H9 (cell line): ENCODE results near the gene PTPRN2. TPM values are rescaled to one million over a fixed set of nuclear protein-coding genes. Genes with fewer than 3 reads are reported as not detected.

Experiments
- DNase-seq: peaks from one replicate; pipeline ENCODE4 v3.0.0-alpha.2; 2017
- H2AFZ ChIP-seq: one replicate; pipeline ENCODE4 v1.6.1; 2013; ENCODE audit warnings: mild to moderate bottlenecking, low read length, control low read depth, moderate library complexity
- H2AK5ac ChIP-seq: 2 replicates; pipeline ENCODE4 v1.6.1; 2013; ENCODE audit warnings: low read length, control low read depth, mixed read lengths; ENCODE audit not compliant: insufficient read length
- H2BK120ac ChIP-seq: one replicate; pipeline ENCODE4 v1.6.1; 2013; ENCODE audit warnings: low read depth, mild to moderate bottlenecking, low read length, control low read depth, inconsistent platforms; ENCODE audit not compliant: poor library complexity, severe bottlenecking
- H2BK12ac ChIP-seq: 2 replicates; pipeline ENCODE4 v1.6.1; 2013; ENCODE audit warnings: low read length, control low read depth, mixed read lengths, low read depth; ENCODE audit not compliant: insufficient read length
- H2BK15ac ChIP-seq: 2 replicates; pipeline ENCODE4 v1.6.1; 2013; ENCODE audit warnings: low read depth, low read length, control low read depth
- H2BK20ac ChIP-seq: one replicate; pipeline ENCODE4 v1.6.1; 2013; ENCODE audit warnings: low read depth, mild to moderate bottlenecking, low read length, control low read depth, inconsistent platforms; ENCODE audit not compliant: poor library complexity, severe bottlenecking
- H2BK5ac ChIP-seq: 2 replicates; pipeline ENCODE4 v1.6.1; 2013; ENCODE audit warnings: low read length, control low read depth, mixed read lengths; ENCODE audit not compliant: insufficient read length
- H3K14ac ChIP-seq: 2 replicates; pipeline ENCODE4 v1.6.1; 2013; ENCODE audit warnings: low read length, control low read depth; ENCODE audit not compliant: insufficient read depth
- H3K18ac ChIP-seq: 2 replicates; pipeline ENCODE4 v1.6.1; 2013; ENCODE audit warnings: low read depth, mild to moderate bottlenecking, mixed read lengths, low read length, control low read depth; ENCODE audit not compliant: insufficient read length
- H3K23ac ChIP-seq: 2 replicates; pipeline ENCODE4 v1.6.1; 2013; ENCODE audit warnings: low read length, control low read depth, mixed read lengths, low read depth; ENCODE audit not compliant: insufficient read length
- H3K23me2 ChIP-seq: 2 replicates; pipeline ENCODE4 v1.6.1; 2013; ENCODE audit warnings: low read depth, mild to moderate bottlenecking, mixed read lengths, low read length, control low read depth; ENCODE audit not compliant: insufficient read length, poor library complexity, severe bottlenecking
- H3K27ac ChIP-seq: 2 replicates; pipeline ENCODE4 v1.5.1; 2013; ENCODE audit warnings: low read length, control low read depth, mixed read lengths, low read depth; ENCODE audit not compliant: insufficient read length
- H3K27me3 ChIP-seq: 2 replicates; pipeline ENCODE4 v1.6.1; 2013; ENCODE audit warnings: low read length, control low read depth, inconsistent platforms; ENCODE audit not compliant: insufficient read depth
- H3K4ac ChIP-seq: 2 replicates; pipeline ENCODE4 v1.6.1; 2013; ENCODE audit warnings: low read depth, mild to moderate bottlenecking, control low read depth, inconsistent platforms, low read length, moderate library complexity
- H3K4me1 ChIP-seq: 2 replicates; pipeline ENCODE4 v1.6.1; 2013; ENCODE audit warnings: low read length, control low read depth, inconsistent platforms; ENCODE audit not compliant: insufficient read depth
- H3K4me2 ChIP-seq: 2 replicates; pipeline ENCODE4 v1.6.1; 2013; ENCODE audit warnings: low read length, control low read depth, mixed read lengths; ENCODE audit not compliant: insufficient read length, insufficient read depth
- H3K56ac ChIP-seq: 2 replicates; pipeline ENCODE4 v1.6.1; 2013; ENCODE audit warnings: low read depth, mild to moderate bottlenecking, mixed read lengths, low read length, control low read depth; ENCODE audit not compliant: insufficient read length
- H3K79me1 ChIP-seq: 2 replicates; pipeline ENCODE4 v1.6.1; 2013; ENCODE audit warnings: low read depth, mild to moderate bottlenecking, moderate library complexity, low read length, control low read depth, inconsistent platforms; ENCODE audit not compliant: insufficient read depth, poor library complexity, severe bottlenecking
- H3K79me2 ChIP-seq: 2 replicates; pipeline ENCODE4 v1.6.1; 2013; ENCODE audit warnings: low read length, control low read depth, inconsistent platforms; ENCODE audit not compliant: insufficient read depth
- H3K9ac ChIP-seq: 2 replicates; pipeline ENCODE4 v1.6.1; 2013; ENCODE audit warnings: low read length, control low read depth, mixed read lengths; ENCODE audit not compliant: insufficient read length; ENCODE audit errors: extremely low read depth
- H3K9me3 ChIP-seq: one replicate; pipeline ENCODE4 v1.6.1; 2013; ENCODE audit warnings: low read depth, low read length, inconsistent platforms; ENCODE audit not compliant: control insufficient read depth
- H3T11ph ChIP-seq: one replicate; pipeline ENCODE4 v1.6.1; 2013; ENCODE audit warnings: mild to moderate bottlenecking, low read length, control low read depth, inconsistent platforms
- H4K20me1 ChIP-seq: one replicate; pipeline ENCODE4 v1.6.1; 2013; ENCODE audit not compliant: control insufficient read depth, insufficient read length, insufficient read depth
- H4K5ac ChIP-seq: 2 replicates; pipeline ENCODE4 v1.6.1; 2013; ENCODE audit warnings: low read depth, mild to moderate bottlenecking, mixed read lengths, low read length, control low read depth; ENCODE audit not compliant: insufficient read length
- H4K8ac ChIP-seq: replicated peaks from 2 replicates; pipeline ENCODE4 v1.6.1; 2013; ENCODE audit warnings: low read length, control low read depth, mixed read lengths, low read depth; ENCODE audit not compliant: insufficient read length
- H4K91ac ChIP-seq: 2 replicates; pipeline ENCODE4 v1.6.1; 2013; ENCODE audit warnings: low read depth, mild to moderate bottlenecking, moderate library complexity, mixed read lengths, low read length, control low read depth; ENCODE audit not compliant: insufficient read length
- H3K27ac Mint-ChIP-seq, 3 experiments: 2 replicates in 2 of 3; 3 replicates in 1 of 3; pipeline ENCODE4 v1.8.0; 2020 to 2021; ENCODE audit warnings: mixed read lengths in 3 of 3, mild to moderate bottlenecking in 1 of 3, moderate library complexity in 1 of 3
- H3K27me3 Mint-ChIP-seq: 2 replicates; pipeline ENCODE4 v1.8.0; 2021; ENCODE audit warnings: low read depth, mild to moderate bottlenecking, moderate library complexity, mixed read lengths
- H3K36me3 Mint-ChIP-seq, 3 experiments: 2 replicates in 2 of 3; 3 replicates in 1 of 3; pipeline ENCODE4 v1.8.0; 2020 to 2021; ENCODE audit warnings: low read depth in 3 of 3, mixed read lengths in 3 of 3; ENCODE audit not compliant: insufficient read depth in 1 of 3
- H3K4me1 Mint-ChIP-seq, 2 experiments: 2 replicates each; pipeline ENCODE4 v1.8.0; 2020; ENCODE audit warnings: mixed read lengths in 2 of 2
- H3K4me3 Mint-ChIP-seq, 2 experiments: 2 replicates in 1 of 2; 3 replicates in 1 of 2; pipeline ENCODE4 v1.8.0; 2020 to 2021; ENCODE audit warnings: mild to moderate bottlenecking in 2 of 2, mixed read lengths in 2 of 2, moderate library complexity in 1 of 2
- H3K9me3 Mint-ChIP-seq, 2 experiments: 2 replicates in 1 of 2; 3 replicates in 1 of 2; pipeline ENCODE4 v1.8.0; 2020; ENCODE audit warnings: mild to moderate bottlenecking in 2 of 2, mixed read lengths in 2 of 2, moderate library complexity in 1 of 2
- WGBS: extraction: QIAGEN DNeasy Blood & Tissue Kit; methylation state at CpG from one replicate; pipeline ENCODE4 v1.1.7; 2013; ENCODE audit warnings: missing lambda C conversion rate, low lambda C conversion rate, mixed read lengths; ENCODE audit not compliant: insufficient read length; ENCODE audit errors: extremely low coverage; 5-methylcytosine and 5-hydroxymethylcytosine counted together
- total RNA-seq: library from RNA; stranded (reverse); gene quantifications from 2 replicates; pipeline ENCODE4 v1.2.1, GENCODE V29; 2021
- TF ChIP-seq, protein P1 (sequence below): fragments of 200-600 bp; sonication (generic); conservative IDR thresholded peaks from 3 replicates; pipeline ENCODE4 v1.8.0; 2021; ENCODE audit warnings: antibody characterized with exemption, mild to moderate bottlenecking

PTPRN2 gene
- total RNA-seq, 1 experiment from 2014 or later = 5.2 TPM

DNA sequence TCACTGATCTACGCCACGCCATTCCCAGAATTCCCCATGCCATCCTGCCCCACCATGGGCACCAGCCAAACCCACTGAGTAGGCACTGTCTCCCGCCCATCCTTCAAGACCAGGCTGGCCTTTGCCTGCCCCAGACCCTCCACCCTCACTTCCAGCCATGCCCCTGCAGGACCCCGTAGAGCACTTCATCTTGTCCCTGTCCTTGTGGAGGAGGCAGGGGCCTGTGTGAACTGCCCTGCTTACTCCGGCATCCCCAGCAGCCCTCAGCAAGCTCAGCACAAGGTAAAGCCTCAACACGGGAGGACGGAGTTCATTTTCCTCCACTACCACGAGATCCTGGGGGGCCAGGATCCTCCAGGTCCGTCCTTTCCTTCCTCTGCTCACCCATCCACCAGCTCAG is 577.7 kb downstream of the PTPRN2 start:
- Histone ChIP-seq H3K14ac (no peak overlapping the region), H2BK20ac (no peak overlapping the region), H4K5ac (no peak overlapping the region), H3K27ac (no peak overlapping the region), H2BK5ac (no peak overlapping the region), H2AFZ (no peak overlapping the region), H3K9me3 (no peaks in the 10 kb centered on the region), H3K4me2 (no peak overlapping the region), H3K79me2 (no peaks in the 10 kb centered on the region), H2BK120ac (no peak overlapping the region), H3K9ac (no peak overlapping the region), H3K4ac (no peak overlapping the region), H2BK15ac (no peak overlapping the region), H2AK5ac (no peak overlapping the region), H3K56ac (no peak overlapping the region), H3K18ac (no peak overlapping the region), H3T11ph (no peak overlapping the region), H4K8ac (no peak overlapping the region), H3K4me1 (peaks cover 14% of the 10 kb centered on the region; the same call in 1 of the 2 replicates), H4K20me1 (no peaks in the 10 kb centered on the region), H3K23me2 (no peaks in the 10 kb centered on the region), H2BK12ac (no peak overlapping the region), H3K79me1 (no peaks in the 10 kb centered on the region), H3K27me3 (no peaks in the 10 kb centered on the region), H3K23ac (no peak overlapping the region), H4K91ac (no peak overlapping the region)
- Mint-ChIP-seq H3K36me3 (no peaks in the 10 kb centered on the region), H3K9me3 (no peaks in the 10 kb centered on the region; a peak in 2 of 5 replicates), H3K27me3 (peaks cover 16% of the 10 kb centered on the region), H3K4me3 (no peak overlapping the region), H3K27ac (peak overlapping the region; percentile 4 to 89 (median 36); a peak in 4 of 7 replicates), H3K4me1 (peaks cover 51 to 54% of the 10 kb centered on the region in 2 experiments)
- TF ChIP-seq, protein P1, sequence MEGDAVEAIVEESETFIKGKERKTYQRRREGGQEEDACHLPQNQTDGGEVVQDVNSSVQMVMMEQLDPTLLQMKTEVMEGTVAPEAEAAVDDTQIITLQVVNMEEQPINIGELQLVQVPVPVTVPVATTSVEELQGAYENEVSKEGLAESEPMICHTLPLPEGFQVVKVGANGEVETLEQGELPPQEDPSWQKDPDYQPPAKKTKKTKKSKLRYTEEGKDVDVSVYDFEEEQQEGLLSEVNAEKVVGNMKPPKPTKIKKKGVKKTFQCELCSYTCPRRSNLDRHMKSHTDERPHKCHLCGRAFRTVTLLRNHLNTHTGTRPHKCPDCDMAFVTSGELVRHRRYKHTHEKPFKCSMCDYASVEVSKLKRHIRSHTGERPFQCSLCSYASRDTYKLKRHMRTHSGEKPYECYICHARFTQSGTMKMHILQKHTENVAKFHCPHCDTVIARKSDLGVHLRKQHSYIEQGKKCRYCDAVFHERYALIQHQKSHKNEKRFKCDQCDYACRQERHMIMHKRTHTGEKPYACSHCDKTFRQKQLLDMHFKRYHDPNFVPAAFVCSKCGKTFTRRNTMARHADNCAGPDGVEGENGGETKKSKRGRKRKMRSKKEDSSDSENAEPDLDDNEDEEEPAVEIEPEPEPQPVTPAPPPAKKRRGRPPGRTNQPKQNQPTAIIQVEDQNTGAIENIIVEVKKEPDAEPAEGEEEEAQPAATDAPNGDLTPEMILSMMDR = no peak
- WGBS = no CpG with 5 or more reads among the region's 9 CpGs
- no peak for DNase-seq
